K562 (cell line): ENCODE results near the gene LZTS3. TPM values are rescaled to one million over a fixed set of nuclear protein-coding genes. Genes with fewer than 3 reads are reported as not detected.

Experiments
- DIDO1 ChIP-seq: fragments of 450-650 bp; IDR thresholded peaks from 2 replicates; pipeline ENCODE4 v1.6.1; 2016; ENCODE audit warnings: low read depth, missing biosample characterization, missing genetic modification characterization
- ELF2 ChIP-seq: fragments of 250-450 bp; sonication (Bioruptor Pico); IDR thresholded peaks from 2 replicates; pipeline ENCODE4 v1.5.0; 2021; ENCODE audit warnings: mild to moderate bottlenecking
- FUS ChIP-seq: fragments of 200-400 bp; formaldehyde crosslinking; optimal IDR thresholded peaks from 2 replicates; pipeline ENCODE3; 2017; ENCODE audit warnings: low read depth, low read length
- GTF2F1 ChIP-seq: IDR thresholded peaks from 2 replicates; pipeline ENCODE4 v1.6.1; 2011; ENCODE audit warnings: low read depth, low read length, improper control_type of control experiment
- HDAC2 ChIP-seq: fragments of 450-650 bp; IDR thresholded peaks from 2 replicates; pipeline ENCODE4 v1.6.1; 2016; ENCODE audit warnings: mild to moderate bottlenecking
- HDAC8 ChIP-seq: fragments of 450-650 bp; IDR thresholded peaks from 2 replicates; pipeline ENCODE4 v1.6.1; 2016; ENCODE audit warnings: mild to moderate bottlenecking, missing genetic modification characterization, moderate library complexity, missing compliant biosample characterization
- KLF13 ChIP-seq: fragments of 450-650 bp; IDR thresholded peaks from 2 replicates; pipeline ENCODE4 v1.6.1; 2016; ENCODE audit warnings: missing genetic modification characterization, low read depth, mild to moderate bottlenecking, missing compliant biosample characterization, moderate library complexity, borderline replicate concordance
- KLF6 ChIP-seq: fragments of 250-450 bp; sonication (Bioruptor Pico); IDR thresholded peaks from 2 replicates; pipeline ENCODE4 v1.4.0; 2020; ENCODE audit warnings: mild to moderate bottlenecking, moderate library complexity, borderline replicate concordance
- NFE2L1 ChIP-seq: fragments of 450-650 bp; IDR thresholded peaks from 2 replicates; pipeline ENCODE4 v1.6.1; 2016; ENCODE audit warnings: missing genetic modification characterization, low read depth, mild to moderate bottlenecking, missing compliant biosample characterization, moderate library complexity, borderline replicate concordance
- SAP30 ChIP-seq: fragments of 200-600 bp; sonication (generic); IDR thresholded peaks from 2 replicates; pipeline ENCODE4 v1.6.1; 2012; ENCODE audit warnings: borderline replicate concordance, low read depth, mild to moderate bottlenecking, moderate library complexity, low read length, control low read depth, inconsistent platforms; ENCODE audit not compliant: insufficient read depth, poor library complexity, severe bottlenecking
- SIN3B ChIP-seq: fragments of 450-650 bp; IDR thresholded peaks from 2 replicates; pipeline ENCODE4 v1.6.1; 2017; ENCODE audit warnings: low read depth, mild to moderate bottlenecking, moderate library complexity
- SLC30A9 ChIP-seq: fragments of 250-450 bp; sonication (Bioruptor Pico); IDR thresholded peaks from 2 replicates; pipeline ENCODE4 v1.8.0; 2022; ENCODE audit warnings: mild to moderate bottlenecking, moderate library complexity
- SMAD1 ChIP-seq: fragments of 150-350 bp; IDR thresholded peaks from 2 replicates; pipeline ENCODE4 v1.6.1; 2014; ENCODE audit warnings: low read length, low read depth; ENCODE audit not compliant: partially characterized antibody
- SMARCA4 ChIP-seq: fragments of 450-650 bp; IDR thresholded peaks from 2 replicates; pipeline ENCODE4 v1.6.1; 2016
- TEAD1 ChIP-seq, 2 experiments: fragments of 450-650 bp in 1 of 2; sonication (generic) in 1 of 2; formaldehyde crosslinking; IDR thresholded peaks; 2 replicates each; pipeline versions ENCODE4 v1.4.0 to v1.8.0; 2020 to 2022; ENCODE audit warnings: mild to moderate bottlenecking in 2 of 2, missing genetic modification reagents in 1 of 2
- WHSC1 ChIP-seq: IDR thresholded peaks from one replicate; pipeline ENCODE4 v1.6.1; 2012; ENCODE audit warnings: low read length, control low read depth, inconsistent platforms
- polyA plus RNA-seq, 8 experiments: library from polyadenylated mRNA; depleted of rRNA in 4 of 8; stranded (reverse) in 5 of 8; unstranded in 3 of 8; fragments of >200 nt; fragmentation: Nextera tagmentation in 2 of 8; fragmentation: Illumina TruSeq in 1 of 8; extraction: Ambion mirVana in 2 of 8; extraction: Trizol in 1 of 8; gene quantifications; 2 replicates each; pipeline versions ENCODE4 v1.2.1 to v1.2.3, GENCODE V29; 2011 to 2014; ENCODE audit warnings: inconsistent platforms in 1 of 8, missing spikeins in 1 of 8
- total RNA-seq, 7 experiments: library from RNA; depleted of rRNA in 6 of 7; stranded (reverse); fragments of >200 nt in 6 of 7; fragmentation: Illumina TruSeq in 2 of 7; extraction: Trizol in 2 of 7; gene quantifications; 2 replicates each; pipeline versions ENCODE4 v1.2.1 to v1.2.3, GENCODE V29; 2011 to 2021; ENCODE audit warnings: low replicate concordance in 1 of 7
- TF ChIP-seq, protein P1 (sequence below): IDR thresholded peaks from 2 replicates; pipeline ENCODE4 v1.6.1; 2011; ENCODE audit warnings: borderline replicate concordance, low read depth, mild to moderate bottlenecking, moderate library complexity, low read length; ENCODE audit not compliant: insufficient read depth, poor library complexity, severe bottlenecking
- TF ChIP-seq, protein P2 (sequence below), 2 experiments: IDR thresholded peaks; 2 replicates each; pipeline ENCODE4 v1.6.1; 2011; ENCODE audit warnings: borderline replicate concordance in 1 of 2, control low read depth in 1 of 2, low read depth in 1 of 2, low read length in 1 of 2, mild to moderate bottlenecking in 1 of 2, mixed read lengths in 1 of 2, moderate library complexity in 1 of 2; ENCODE audit not compliant: insufficient read depth in 1 of 2, insufficient read length in 1 of 2, poor library complexity in 1 of 2, severe bottlenecking in 1 of 2; ENCODE audit errors: extremely low read depth in 1 of 2
- TF ChIP-seq, protein P3 (sequence below): fragments of 250-450 bp; sonication (Bioruptor Pico); IDR thresholded peaks from 2 replicates; pipeline ENCODE4 v1.8.0; 2022; ENCODE audit warnings: inconsistent platforms, mild to moderate bottlenecking, moderate library complexity, borderline replicate concordance

The LZTS3 gene
- total and polyA plus RNA-seq, 9 of the 15 experiments (the other 6 are each of a cell fraction or from before 2014, with no cell fraction given): 0.07 to 2.9 (median 2.0) TPM

DNA sequence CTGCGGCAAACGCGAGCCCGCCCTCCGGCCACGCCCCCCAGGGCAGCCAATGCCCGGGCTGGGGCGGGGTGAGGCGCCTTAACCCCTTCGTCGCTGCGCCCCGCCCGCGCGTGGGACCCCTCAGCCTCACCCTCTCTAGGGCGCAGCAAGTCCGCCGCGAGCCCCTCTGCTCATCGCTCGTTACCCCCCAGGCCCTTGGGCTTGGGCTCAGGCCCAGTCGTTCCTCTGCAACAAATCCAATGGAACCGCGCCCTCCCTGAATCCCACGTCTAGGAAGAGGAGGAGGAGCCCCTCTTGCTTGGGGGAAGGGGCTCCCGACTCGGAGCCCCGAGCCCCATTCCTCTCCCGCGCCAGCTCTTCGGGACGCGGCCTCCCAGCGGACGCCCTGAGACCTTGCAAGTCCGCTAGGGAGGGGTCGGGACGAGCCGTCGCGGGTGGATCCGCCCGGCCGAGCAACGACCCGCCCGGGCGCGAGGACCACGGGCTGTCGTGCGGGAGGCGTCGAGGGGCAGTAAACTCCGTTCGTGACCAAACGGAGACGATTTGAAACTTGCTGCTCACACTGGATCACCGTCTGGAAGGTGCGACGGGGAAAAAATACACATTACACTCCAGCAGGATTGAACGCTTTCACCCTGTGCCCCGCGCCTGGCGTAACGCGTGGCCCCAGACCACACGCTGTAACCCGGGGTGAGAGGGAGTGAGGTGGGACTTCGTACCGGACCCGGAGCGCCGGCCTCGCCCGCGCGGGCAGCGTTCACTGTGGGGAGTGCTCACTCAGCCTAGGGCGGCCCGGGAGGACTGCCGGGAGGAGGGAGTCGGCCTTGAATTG lies 477 bp upstream of the LZTS3 start (continued):
- TF ChIP-seq DIDO1 (no peak), SMAD1 (no peak), SIN3B (no peak), KLF13 (tag) (no peak), SAP30 (peak; percentile 21), FUS (no peak), SLC30A9 (CRISPR knock-in tag) (no peak), KLF6 (CRISPR knock-in tag) (no peak), HDAC8 (tag) (no peak), TEAD1 (CRISPR knock-in tag; IDR thresholded peaks at IDR 0.05) (peak in 1 of 2 experiments; percentile 82; a peak in 1 of 4 replicates), SMARCA4 (no peak), GTF2F1 (no peak), ELF2 (CRISPR knock-in tag) (no peak), WHSC1 (no peak), NFE2L1 (tag) (no peak), HDAC2 (peak; percentile 40; the same call in 1 of the 2 replicates)
- TF ChIP-seq, protein P1, sequence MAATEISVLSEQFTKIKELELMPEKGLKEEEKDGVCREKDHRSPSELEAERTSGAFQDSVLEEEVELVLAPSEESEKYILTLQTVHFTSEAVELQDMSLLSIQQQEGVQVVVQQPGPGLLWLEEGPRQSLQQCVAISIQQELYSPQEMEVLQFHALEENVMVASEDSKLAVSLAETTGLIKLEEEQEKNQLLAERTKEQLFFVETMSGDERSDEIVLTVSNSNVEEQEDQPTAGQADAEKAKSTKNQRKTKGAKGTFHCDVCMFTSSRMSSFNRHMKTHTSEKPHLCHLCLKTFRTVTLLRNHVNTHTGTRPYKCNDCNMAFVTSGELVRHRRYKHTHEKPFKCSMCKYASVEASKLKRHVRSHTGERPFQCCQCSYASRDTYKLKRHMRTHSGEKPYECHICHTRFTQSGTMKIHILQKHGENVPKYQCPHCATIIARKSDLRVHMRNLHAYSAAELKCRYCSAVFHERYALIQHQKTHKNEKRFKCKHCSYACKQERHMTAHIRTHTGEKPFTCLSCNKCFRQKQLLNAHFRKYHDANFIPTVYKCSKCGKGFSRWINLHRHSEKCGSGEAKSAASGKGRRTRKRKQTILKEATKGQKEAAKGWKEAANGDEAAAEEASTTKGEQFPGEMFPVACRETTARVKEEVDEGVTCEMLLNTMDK: no peak
- TF ChIP-seq, protein P2, sequence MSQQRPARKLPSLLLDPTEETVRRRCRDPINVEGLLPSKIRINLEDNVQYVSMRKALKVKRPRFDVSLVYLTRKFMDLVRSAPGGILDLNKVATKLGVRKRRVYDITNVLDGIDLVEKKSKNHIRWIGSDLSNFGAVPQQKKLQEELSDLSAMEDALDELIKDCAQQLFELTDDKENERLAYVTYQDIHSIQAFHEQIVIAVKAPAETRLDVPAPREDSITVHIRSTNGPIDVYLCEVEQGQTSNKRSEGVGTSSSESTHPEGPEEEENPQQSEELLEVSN (IDR thresholded peaks at IDR 0.05; ENCODE audit: borderline replicate concordance in 1 of 2, extremely low read depth in 1 of 2, insufficient read depth in 1 of 2, insufficient read length in 1 of 2, low read depth in 1 of 2, low read length in 1 of 2, poor library complexity in 1 of 2, severe bottlenecking in 1 of 2): peak; percentile 8 to 43
- TF ChIP-seq, protein P3, sequence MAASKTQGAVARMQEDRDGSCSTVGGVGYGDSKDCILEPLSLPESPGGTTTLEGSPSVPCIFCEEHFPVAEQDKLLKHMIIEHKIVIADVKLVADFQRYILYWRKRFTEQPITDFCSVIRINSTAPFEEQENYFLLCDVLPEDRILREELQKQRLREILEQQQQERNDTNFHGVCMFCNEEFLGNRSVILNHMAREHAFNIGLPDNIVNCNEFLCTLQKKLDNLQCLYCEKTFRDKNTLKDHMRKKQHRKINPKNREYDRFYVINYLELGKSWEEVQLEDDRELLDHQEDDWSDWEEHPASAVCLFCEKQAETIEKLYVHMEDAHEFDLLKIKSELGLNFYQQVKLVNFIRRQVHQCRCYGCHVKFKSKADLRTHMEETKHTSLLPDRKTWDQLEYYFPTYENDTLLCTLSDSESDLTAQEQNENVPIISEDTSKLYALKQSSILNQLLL (CRISPR knock-in tag): no peak
